ENCODE results near the gene ERBB4. TPM values are rescaled to one million over a fixed set of nuclear protein-coding genes. Genes with fewer than 3 reads are reported as not detected.

The ERBB4 gene
- total and polyA plus RNA-seq, 5 donors: 4.3 to 38.8 (median 33.4) TPM

- no peak overlapping the region for H3K27ac ChIP-seq (ENCODE audit: low read length)
- intact Hi-C loops (cut with DNase I): no loop called here
- DNase-seq (no peak), ATAC-seq (no peak)
- H3K9me3 ChIP-seq (ENCODE audit: control insufficient read depth, low read length): no peaks in the 10 kb centered on the region
- WGBS: 60% methylated on average over 2 of the region's 2 CpGs
- H3K27me3 ChIP-seq (ENCODE audit: control insufficient read depth, insufficient read depth): no peaks in the 10 kb centered on the region
- no peak overlapping the region for H3K4me3 ChIP-seq (ENCODE audit: low read length)
- no peaks in the 10 kb centered on the region for H3K4me1 ChIP-seq (ENCODE audit: control insufficient read depth, insufficient read depth, low read length)
Observed at GRCh38 chr2:212294816-212295215, 243.8 kb downstream of the ERBB4 start.

GRCh38 chr2:212289301-212289700, 249.3 kb downstream of the ERBB4 start:
- intact Hi-C loops (cut with DNase I): no loop called here
- DNase-seq (no peak), ATAC-seq (no peak)
- Histone ChIP-seq H3K9me3 (ENCODE audit: control insufficient read depth, low read length) (no peaks in the 10 kb centered on the region), H3K27ac (ENCODE audit: low read length) (no peak overlapping the region), H3K4me1 (ENCODE audit: control insufficient read depth, insufficient read depth, low read length) (no peaks in the 10 kb centered on the region), H3K27me3 (ENCODE audit: control insufficient read depth, insufficient read depth) (no peaks in the 10 kb centered on the region), H3K4me3 (ENCODE audit: low read length) (no peak overlapping the region)

- WGBS: 92% methylated on average over 8 of the region's 8 CpGs
- Histone ChIP-seq H3K27ac (ENCODE audit: low read length) (no peak overlapping the region), H3K27me3 (ENCODE audit: control insufficient read depth, insufficient read depth) (no peaks in the 10 kb centered on the region), H3K4me3 (ENCODE audit: low read length) (no peak overlapping the region), H3K4me1 (ENCODE audit: control insufficient read depth, insufficient read depth, low read length) (no peaks in the 10 kb centered on the region), H3K9me3 (ENCODE audit: control insufficient read depth, low read length) (no peaks in the 10 kb centered on the region)
- ATAC-seq (no peak), DNase-seq (peak in 1 of 3 donors; percentile 29)
- intact Hi-C loops (cut with DNase I): no loop called here
Observed at GRCh38 chr2:212288308-212288707, 250.3 kb downstream of the ERBB4 start.

- no peak for ATAC-seq
- intact Hi-C loops (cut with DNase I): no loop called here
- Histone ChIP-seq H3K27me3 (ENCODE audit: control insufficient read depth, insufficient read depth) (no peaks in the 10 kb centered on the region), H3K9me3 (ENCODE audit: control insufficient read depth, low read length) (no peaks in the 10 kb centered on the region), H3K4me3 (ENCODE audit: low read length) (no peak overlapping the region), H3K27ac (ENCODE audit: low read length) (no peak overlapping the region), H3K4me1 (ENCODE audit: control insufficient read depth, insufficient read depth, low read length) (no peaks in the 10 kb centered on the region)
- DNase-seq: no peak
- WGBS: 29% methylated on average over 1 of the region's 1 CpG
Observed at GRCh38 chr2:212284166-212284565, 254.4 kb downstream of the ERBB4 start.

GRCh38 chr2:212282671-212283261, 255.8 kb downstream of the ERBB4 start:
- WGBS: 41% methylated on average over 3 of the region's 3 CpGs
- H3K27me3 ChIP-seq (ENCODE audit: control insufficient read depth, insufficient read depth): no peaks in the 10 kb centered on the region
- H3K4me3 ChIP-seq (ENCODE audit: low read length): no peak overlapping the region
- no peaks in the 10 kb centered on the region for H3K9me3 ChIP-seq (ENCODE audit: control insufficient read depth, low read length)
- ATAC-seq (no peak), DNase-seq (no peak)
- intact Hi-C loops (cut with DNase I): no loop called here
- H3K27ac ChIP-seq (ENCODE audit: low read length): no peak overlapping the region
- H3K4me1 ChIP-seq (ENCODE audit: control insufficient read depth, insufficient read depth, low read length): no peaks in the 10 kb centered on the region

GRCh38 chr2:212276813-212277212, 261.8 kb downstream of the ERBB4 start:
- Histone ChIP-seq H3K4me3 (ENCODE audit: low read length) (no peak overlapping the region), H3K27ac (ENCODE audit: low read length) (no peak overlapping the region), H3K9me3 (ENCODE audit: control insufficient read depth, low read length) (no peaks in the 10 kb centered on the region), H3K4me1 (ENCODE audit: control insufficient read depth, insufficient read depth, low read length) (no peaks in the 10 kb centered on the region), H3K27me3 (ENCODE audit: control insufficient read depth, insufficient read depth) (no peaks in the 10 kb centered on the region)
- intact Hi-C loops (cut with DNase I): no loop called here
- no peak for ATAC-seq
- DNase-seq: no peak
- 50% methylated on average over 3 of the region's 3 CpGs for WGBS

GRCh38 chr2:212274215-212274614, 264.4 kb downstream of the ERBB4 start:
- no peak overlapping the region for H3K4me3 ChIP-seq (ENCODE audit: low read length)
- H3K4me1 ChIP-seq (ENCODE audit: control insufficient read depth, insufficient read depth, low read length): no peaks in the 10 kb centered on the region
- H3K27me3 ChIP-seq (ENCODE audit: control insufficient read depth, insufficient read depth): no peaks in the 10 kb centered on the region
- no peak for ATAC-seq
- WGBS: 91% methylated on average over 2 of the region's 2 CpGs
- intact Hi-C loops (cut with DNase I): no loop called here
- H3K27ac ChIP-seq (ENCODE audit: low read length): no peak overlapping the region
- DNase-seq: no peak
- no peaks in the 10 kb centered on the region for H3K9me3 ChIP-seq (ENCODE audit: control insufficient read depth, low read length)

GRCh38 chr2:212271583-212271982, 267.0 kb downstream of the ERBB4 start:
- Histone ChIP-seq H3K9me3 (ENCODE audit: control insufficient read depth, low read length) (no peaks in the 10 kb centered on the region), H3K4me3 (ENCODE audit: low read length) (no peak overlapping the region), H3K27ac (ENCODE audit: low read length) (no peak overlapping the region), H3K4me1 (ENCODE audit: control insufficient read depth, insufficient read depth, low read length) (no peaks in the 10 kb centered on the region), H3K27me3 (ENCODE audit: control insufficient read depth, insufficient read depth) (no peaks in the 10 kb centered on the region)
- no peak for DNase-seq
- ATAC-seq: no peak
- intact Hi-C loops (cut with DNase I): no loop called here
- WGBS: 32% methylated on average over 3 of the region's 3 CpGs

GRCh38 chr2:212269005-212269404, 269.6 kb downstream of the ERBB4 start:
- Histone ChIP-seq H3K4me1 (ENCODE audit: control insufficient read depth, insufficient read depth, low read length) (peaks cover 1% of the 10 kb centered on the region), H3K27ac (ENCODE audit: low read length) (no peak overlapping the region), H3K27me3 (ENCODE audit: control insufficient read depth, insufficient read depth) (no peaks in the 10 kb centered on the region), H3K9me3 (ENCODE audit: control insufficient read depth, low read length) (no peaks in the 10 kb centered on the region), H3K4me3 (ENCODE audit: low read length) (no peak overlapping the region)
- 40% methylated on average over 1 of the region's 1 CpG for WGBS
- intact Hi-C loops (cut with DNase I): no loop called here
- ATAC-seq (no peak), DNase-seq (no peak)

GRCh38 chr2:212266297-212266696, 272.3 kb downstream of the ERBB4 start:
- Histone ChIP-seq H3K27ac (ENCODE audit: low read length) (no peak overlapping the region), H3K9me3 (ENCODE audit: control insufficient read depth, low read length) (no peaks in the 10 kb centered on the region), H3K4me3 (ENCODE audit: low read length) (no peak overlapping the region), H3K4me1 (ENCODE audit: control insufficient read depth, insufficient read depth, low read length) (peaks cover 1% of the 10 kb centered on the region), H3K27me3 (ENCODE audit: control insufficient read depth, insufficient read depth) (no peaks in the 10 kb centered on the region)
- WGBS: 54% methylated on average over 1 of the region's 1 CpG
- DNase-seq (no peak), ATAC-seq (no peak)
- intact Hi-C loops (cut with DNase I): no loop called here

GRCh38 chr2:212265777-212266176, 272.8 kb downstream of the ERBB4 start:
- WGBS: 59% methylated on average over 3 of the region's 3 CpGs
- no peak for ATAC-seq
- intact Hi-C loops (cut with DNase I): no loop called here

GRCh38 chr2:212264187-212264586, 274.4 kb downstream of the ERBB4 start:
- 92% methylated on average over 3 of the region's 3 CpGs for WGBS
- DNase-seq: no peak
- intact Hi-C loops (cut with DNase I): no loop called here
- Histone ChIP-seq H3K9me3 (ENCODE audit: control insufficient read depth, low read length) (no peaks in the 10 kb centered on the region), H3K27ac (ENCODE audit: low read length) (no peak overlapping the region), H3K4me1 (ENCODE audit: control insufficient read depth, insufficient read depth, low read length) (peaks cover 1% of the 10 kb centered on the region), H3K27me3 (ENCODE audit: control insufficient read depth, insufficient read depth) (no peaks in the 10 kb centered on the region), H3K4me3 (ENCODE audit: low read length) (no peak overlapping the region)
- ATAC-seq: no peak

More at GRCh38 chr2:212265777-212266176, 272.8 kb downstream of the ERBB4 start:
- no peak overlapping the region for H3K4me3 ChIP-seq (ENCODE audit: low read length)
- no peak overlapping the region for H3K27ac ChIP-seq (ENCODE audit: low read length)
- H3K27me3 ChIP-seq (ENCODE audit: control insufficient read depth, insufficient read depth): no peaks in the 10 kb centered on the region
- DNase-seq: no peak
- H3K9me3 ChIP-seq (ENCODE audit: control insufficient read depth, low read length): no peaks in the 10 kb centered on the region
- H3K4me1 ChIP-seq (ENCODE audit: control insufficient read depth, insufficient read depth, low read length): peaks cover 1% of the 10 kb centered on the region

Data from right cardiac atrium (tissue), 5 donors.